SJCRH30 (cell line): ENCODE measurements around the gene LMAN2L. TPM values are rescaled to one million over a fixed set of nuclear protein-coding genes. Genes with fewer than 3 reads are reported as not detected.
"Not testable (repeated sequence)": the region's sequence is repeated elsewhere in the genome, so short reads cannot be mapped to it uniquely, and the experiment has no call there.

Source experiments
- DNase-seq, 2 experiments: peaks; one replicate each; pipeline ENCODE4 v3.0.0-alpha.2; 2015 to 2020
- H3K27ac ChIP-seq: fragments of 250-450 bp; sonication (Bioruptor Pico); 2 replicates; pipeline ENCODE4 v1.5.1; 2020; ENCODE audit warnings: mild to moderate bottlenecking, moderate library complexity
- H3K27me3 ChIP-seq: fragments of 250-450 bp; sonication (Bioruptor Pico); 2 replicates; pipeline ENCODE4 v1.5.1; 2020; ENCODE audit warnings: mild to moderate bottlenecking, moderate library complexity
- H3K36me3 ChIP-seq: fragments of 250-450 bp; sonication (Bioruptor Pico); 2 replicates; pipeline ENCODE4 v1.5.1; 2020; ENCODE audit warnings: mild to moderate bottlenecking, moderate library complexity
- H3K4me1 ChIP-seq: fragments of 250-450 bp; sonication (Bioruptor Pico); 2 replicates; pipeline ENCODE4 v1.5.1; 2020; ENCODE audit warnings: mild to moderate bottlenecking, moderate library complexity
- H3K4me3 ChIP-seq: fragments of 250-450 bp; sonication (Bioruptor Pico); 2 replicates; pipeline ENCODE4 v1.5.1; 2020; ENCODE audit warnings: mild to moderate bottlenecking, moderate library complexity
- H3K9me3 ChIP-seq: fragments of 250-450 bp; sonication (Bioruptor Pico); replicated peaks from 2 replicates; pipeline ENCODE4 v1.5.1; 2020; ENCODE audit warnings: mild to moderate bottlenecking, moderate library complexity
- total RNA-seq: library from RNA; depleted of rRNA; stranded (reverse); fragments of >200 nt; shearing (Covaris generic); gene quantifications from 2 replicates; pipeline ENCODE4 v1.2.3, GENCODE V29; 2014; rRNA removed

Gene LMAN2L
- total RNA-seq, 1 experiment from 2014 or later = 31.9 TPM

GRCh38 chr2:96668771-96669170 lies 71.1 kb downstream of the LMAN2L start:
- H3K4me1 ChIP-seq = no peaks in the 10 kb centered on the region
- 0 out of 2 replicates have a peak, but pooled peaks cover 5% of the 10 kb centered on the region for H3K9me3 ChIP-seq
- H3K36me3 ChIP-seq = no peaks in the 10 kb centered on the region
- 0 out of 2 replicates have a peak, but pooled peaks cover 4% of the 10 kb centered on the region for H3K27me3 ChIP-seq
- H3K27ac ChIP-seq = no peak overlapping the region
- no peak for DNase-seq
- H3K4me3 ChIP-seq = no peak overlapping the region

- not testable (repeated sequence) for H3K27me3 ChIP-seq, H3K27ac ChIP-seq, H3K4me3 ChIP-seq, DNase-seq, H3K4me1 ChIP-seq, H3K36me3 ChIP-seq, H3K9me3 ChIP-seq
These were observed 74.1 kb downstream of the LMAN2L start for GRCh38 chr2:96665717-96666116.

GRCh38 chr2:96665083-96665569 lies 74.7 kb downstream of the LMAN2L start:
- Histone ChIP-seq H3K27ac (no peak overlapping the region), H3K4me3 (no peak overlapping the region), H3K36me3 (no peaks in the 10 kb centered on the region), H3K9me3 (0 out of 2 replicates have a peak, but pooled peaks cover 5% of the 10 kb centered on the region), H3K4me1 (no peaks in the 10 kb centered on the region), H3K27me3 (0 out of 2 replicates have a peak, but pooled peaks cover 4% of the 10 kb centered on the region)
- DNase-seq = no peak

- Histone ChIP-seq H3K36me3 (no peaks in the 10 kb centered on the region), H3K27ac (no peak overlapping the region), H3K27me3 (0 out of 2 replicates have a peak, but pooled peaks cover under 1% of the 10 kb centered on the region), H3K4me3 (no peak overlapping the region), H3K9me3 (0 out of 2 replicates have a peak, but pooled peaks cover 5% of the 10 kb centered on the region), H3K4me1 (no peaks in the 10 kb centered on the region)
- no peak for DNase-seq
These were observed 75.4 kb downstream of the LMAN2L start for GRCh38 chr2:96664366-96664925.

GRCh38 chr2:96663829-96664228 lies 76.0 kb downstream of the LMAN2L start:
- Histone ChIP-seq H3K4me1 (no peaks in the 10 kb centered on the region), H3K4me3 (no peak overlapping the region), H3K27ac (no peak overlapping the region), H3K36me3 (no peaks in the 10 kb centered on the region), H3K27me3 (no peaks in the 10 kb centered on the region), H3K9me3 (0 out of 2 replicates have a peak, but pooled peaks cover 5% of the 10 kb centered on the region)
- DNase-seq = no peak

- no peaks in the 10 kb centered on the region for H3K4me1 ChIP-seq
- no peak overlapping the region for H3K27ac ChIP-seq
- DNase-seq = no peak
- no peaks in the 10 kb centered on the region for H3K27me3 ChIP-seq
- no peaks in the 10 kb centered on the region for H3K36me3 ChIP-seq
- H3K9me3 ChIP-seq = 0 out of 2 replicates have a peak, but pooled peaks cover 5% of the 10 kb centered on the region
- H3K4me3 ChIP-seq = no peak overlapping the region
These were observed 76.7 kb downstream of the LMAN2L start for GRCh38 chr2:96663177-96663576.

GRCh38 chr2:96662360-96662759 lies 77.5 kb downstream of the LMAN2L start:
- Histone ChIP-seq H3K27ac (no peak overlapping the region), H3K36me3 (no peaks in the 10 kb centered on the region), H3K4me1 (no peaks in the 10 kb centered on the region), H3K4me3 (no peak overlapping the region), H3K27me3 (no peaks in the 10 kb centered on the region), H3K9me3 (0 out of 2 replicates have a peak, but pooled peaks cover 5% of the 10 kb centered on the region)
- no peak for DNase-seq

- Histone ChIP-seq H3K9me3 (0 out of 2 replicates have a peak, but pooled peaks cover 5% of the 10 kb centered on the region), H3K27me3 (no peaks in the 10 kb centered on the region), H3K27ac (no peak overlapping the region), H3K36me3 (no peaks in the 10 kb centered on the region), H3K4me1 (no peaks in the 10 kb centered on the region), H3K4me3 (no peak overlapping the region)
- no peak for DNase-seq
These were observed 78.5 kb downstream of the LMAN2L start for GRCh38 chr2:96661324-96661723.

- H3K9me3 ChIP-seq = no peaks in the 10 kb centered on the region
- no peaks in the 10 kb centered on the region for H3K36me3 ChIP-seq
- H3K4me3 ChIP-seq = no peak overlapping the region
- H3K27me3 ChIP-seq = no peaks in the 10 kb centered on the region
- DNase-seq = no peak
- H3K4me1 ChIP-seq = no peaks in the 10 kb centered on the region
- no peak overlapping the region for H3K27ac ChIP-seq
These were observed 83.3 kb downstream of the LMAN2L start for GRCh38 chr2:96656540-96656939.

Other genes with a start within 250 kb of the LMAN2L start
- 0.10 TPM in 1 of 2 replicates, not detected in the other for gene NEURL3, start 234.7 kb downstream of the LMAN2L start, total RNA-seq
- 12.4 and 14.2 TPM in 2 replicates for gene ARID5A, start 203.3 kb downstream of the LMAN2L start, total RNA-seq
- 46.1 and 50.9 TPM in 2 replicates for gene KANSL3, start 101.8 kb downstream of the LMAN2L start, total RNA-seq
- gene FER1L5, start 97.3 kb downstream of the LMAN2L start, total RNA-seq = 0.04 TPM in 1 of 2 replicates, not detected in the other
- 3.7 and 4.3 TPM in 2 replicates for gene CNNM4, start 20.8 kb upstream of the LMAN2L start, total RNA-seq
- 9.1 and 9.3 TPM in 2 replicates for gene CNNM3, start 76.2 kb upstream of the LMAN2L start, total RNA-seq
- 0.58 and 1.1 TPM in 2 replicates for gene ANKRD23, start 104.0 kb upstream of the LMAN2L start, total RNA-seq
- gene ANKRD39, start 118.0 kb upstream of the LMAN2L start, total RNA-seq = 7.7 and 7.8 TPM in 2 replicates
- 41.3 and 49.4 TPM in 2 replicates for gene SEMA4C, start 130.0 kb upstream of the LMAN2L start, total RNA-seq
- gene FAM178B, start 246.5 kb upstream of the LMAN2L start, total RNA-seq = 1.4 and 2.0 TPM in 2 replicates